T-helper 2 cell (primary cell): Measurements from ENCODE around the gene MCL1.
"Not testable (repeated sequence)": the region's sequence is repeated elsewhere in the genome, so short reads cannot be mapped to it uniquely, and the experiment has no call there.

Source experiments
- DNase-seq, 5 experiments: peaks; one replicate each; pipeline versions ENCODE4 v3.0.0 to v3.0.0-alpha.2; 2012 to 2022
- total RNA-seq, 2 donors: gene quantifications; one replicate each; lab custom pipeline; 2026; lab: John Stamatoyannopoulos, UW

The MCL1 gene
- total RNA-seq: 2,523 to 3,431 reads per million in 2 donors

GRCh38 chr1:150579110-150579944 lies at the start of gene MCL1:
Gene MCL1 (minus strand): TSS chr1:150579610. CDS start chr1:150579530, 80 bp downstream.
- DNase-seq: peak; percentile 66 to 96 (median 83)

DNA sequence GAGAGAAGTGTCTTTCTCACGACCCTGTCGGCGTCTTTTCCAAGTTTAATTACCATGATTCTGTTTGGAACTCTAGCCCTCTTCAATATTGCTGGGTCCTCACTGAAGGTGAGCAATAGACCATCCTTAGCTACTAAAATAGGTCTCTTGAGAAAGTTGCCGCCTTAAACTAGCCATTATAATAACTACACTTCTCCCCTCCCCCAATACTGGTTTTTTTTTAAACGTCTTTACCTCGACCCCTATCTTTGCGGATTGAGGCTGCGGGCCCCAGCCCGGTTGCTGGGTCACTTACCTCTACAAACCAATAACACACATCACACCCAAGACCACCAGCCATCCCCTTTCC lies 49.3 kb upstream of the MCL1 start:
- DNase-seq: no peak

GRCh38 chr1:150627826-150628410 lies 48.5 kb upstream of the MCL1 start:
- no peak for DNase-seq

DNA sequence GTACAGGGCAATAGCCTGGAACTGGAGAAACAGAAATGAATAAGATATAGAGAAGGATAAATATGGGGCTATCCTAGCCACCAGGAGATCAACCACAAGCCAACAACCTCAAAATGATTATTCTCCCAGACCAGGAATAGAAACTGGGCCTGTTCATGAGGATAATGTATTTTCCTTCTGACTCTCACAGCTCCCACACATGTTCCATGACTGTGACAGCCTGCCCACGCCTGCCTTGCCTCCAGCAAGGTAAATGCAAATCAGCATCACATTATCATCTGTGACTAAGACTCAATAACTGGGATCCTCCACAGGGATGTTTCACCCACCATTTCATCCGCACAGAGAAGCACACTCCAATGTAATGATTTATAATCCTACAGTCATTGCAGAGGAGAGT lies 46.7 kb upstream of the MCL1 start:
- peak in 1 of 5 experiments; percentile 37 for DNase-seq

GRCh38 chr1:150624546-150624945 lies 45.1 kb upstream of the MCL1 start:
- not testable (repeated sequence) for DNase-seq

DNA sequence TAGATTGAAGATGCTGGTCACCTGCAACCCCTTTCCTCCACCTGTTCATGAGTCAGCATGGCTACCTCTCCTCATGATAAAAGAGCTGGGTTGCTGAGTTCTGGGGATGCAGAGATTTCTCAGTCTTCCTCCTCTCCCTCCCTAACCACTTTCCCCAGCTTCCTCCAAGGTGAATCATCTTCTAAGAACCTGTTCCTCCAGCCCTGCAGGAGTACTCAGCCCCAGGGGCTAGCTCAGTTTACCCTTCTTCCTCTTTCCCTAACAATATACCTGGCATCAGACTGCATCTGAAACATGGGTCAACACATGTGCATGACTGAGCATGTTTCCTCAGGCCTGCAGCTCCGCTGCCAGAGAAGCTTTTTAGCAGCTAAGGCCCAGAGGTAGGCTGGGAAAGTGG lies 44.7 kb upstream of the MCL1 start:
- not testable (repeated sequence) for DNase-seq

- peak in 1 of 5 experiments; percentile 42 for DNase-seq
Observed at GRCh38 chr1:150622303-150622975, 43.0 kb upstream of the MCL1 start.

DNA sequence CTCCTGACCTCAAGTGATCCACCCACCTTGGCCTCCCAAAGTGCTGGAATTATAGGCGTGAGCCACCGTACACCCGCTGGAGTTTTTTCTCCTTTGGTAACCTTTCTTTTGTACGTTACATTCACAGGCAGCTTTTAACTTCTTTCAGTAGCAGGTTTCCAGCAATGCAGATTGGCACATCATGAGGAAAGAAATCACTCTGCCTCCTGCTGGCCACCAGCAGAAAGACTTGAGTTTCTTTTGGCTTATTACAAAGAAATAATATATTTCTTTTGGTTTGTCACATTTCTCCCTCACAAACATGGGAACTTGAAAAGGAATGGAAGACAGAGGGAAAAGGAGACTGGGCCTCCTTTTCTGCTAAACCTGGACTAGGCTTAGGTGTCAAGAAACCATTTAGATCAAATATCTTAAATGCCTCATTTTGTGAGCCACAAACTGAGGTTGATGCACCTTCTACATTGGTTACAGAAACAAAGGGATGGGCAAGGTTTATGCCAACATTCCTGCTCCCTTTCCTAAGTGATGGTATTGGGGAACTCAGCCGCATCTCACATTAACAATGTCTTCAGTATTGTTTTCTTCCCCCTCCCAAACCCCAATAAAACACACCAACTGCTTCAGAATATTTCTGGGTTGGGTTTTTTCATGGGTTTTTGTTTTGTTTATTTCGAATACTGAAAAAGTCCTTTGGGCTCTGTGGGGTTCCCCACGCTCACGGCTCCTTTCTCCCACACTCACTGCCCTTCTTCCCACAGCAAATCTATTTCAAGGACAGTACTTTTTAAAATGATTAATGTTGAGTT lies 42.3 kb upstream of the MCL1 start:
- peak in 4 of 5 experiments; percentile 31 to 77 (median 48) for DNase-seq

DNA sequence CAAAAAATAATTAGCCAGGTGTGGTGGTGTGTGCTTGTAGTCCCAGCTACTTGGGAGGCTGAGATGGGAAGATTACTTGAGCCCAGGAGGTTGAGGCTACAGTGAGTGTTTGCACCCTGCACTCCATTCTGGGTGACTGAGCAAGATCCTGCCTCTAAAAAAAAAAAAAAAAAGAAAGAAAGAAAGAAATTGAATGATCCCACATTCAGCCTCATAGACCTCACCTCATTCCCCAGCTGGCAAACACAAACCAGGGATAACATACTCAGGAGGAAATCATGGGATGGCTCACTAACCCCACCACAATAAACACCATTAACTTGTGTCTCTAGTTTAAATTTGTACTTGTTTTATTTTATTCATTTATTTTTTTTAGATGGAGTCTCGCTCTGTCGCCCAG lies 41.5 kb upstream of the MCL1 start:
- DNase-seq: no peak

DNA sequence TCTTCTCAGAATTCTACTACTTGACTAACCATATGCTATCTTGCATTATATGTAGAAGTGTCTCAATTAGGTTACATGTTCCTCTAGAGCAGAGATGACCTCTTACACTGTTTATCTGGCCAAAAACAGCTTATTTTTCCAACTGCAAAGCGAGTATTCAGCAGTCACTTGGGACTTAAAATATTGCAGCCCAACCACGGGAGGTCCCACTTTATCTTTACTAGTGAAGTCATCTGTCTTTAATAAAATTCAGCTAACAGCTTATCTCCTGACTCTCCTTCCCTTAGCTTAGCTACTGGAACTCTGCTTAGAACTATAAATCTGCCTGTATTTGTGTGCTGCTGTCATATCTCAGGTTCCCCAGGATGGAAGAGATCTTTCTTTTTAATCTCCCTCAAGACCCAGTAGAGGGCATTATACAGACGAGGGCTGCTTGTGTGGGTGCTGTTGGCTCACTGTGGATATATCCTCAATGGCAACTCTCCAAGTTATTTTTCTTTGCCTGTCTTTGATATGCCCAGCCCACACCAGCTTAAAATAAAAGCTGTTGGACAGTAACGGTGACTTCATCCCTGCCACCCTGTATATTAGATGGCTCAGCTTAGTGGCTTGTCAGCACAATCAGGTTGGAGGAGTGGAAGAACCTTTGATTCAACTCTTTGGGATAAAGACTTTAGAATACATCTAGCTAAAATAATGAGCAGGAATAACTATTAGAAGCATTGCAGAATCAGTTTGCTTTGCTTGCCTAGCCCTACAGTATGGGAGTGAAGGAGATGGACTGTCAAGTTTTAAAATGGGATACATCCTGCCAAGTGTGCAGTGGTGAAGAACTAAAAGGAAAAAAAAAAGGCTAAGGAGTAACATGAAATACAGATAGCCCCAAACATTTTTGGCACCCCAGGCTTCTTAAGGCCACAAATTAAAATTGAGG lies 40.4 kb upstream of the MCL1 start:
- DNase-seq: peak in 1 of 5 experiments; percentile 48

GRCh38 chr1:150615346-150616201 lies 36.2 kb upstream of the MCL1 start:
- DNase-seq: peak in 2 of 5 experiments; percentile 61 to 63

DNA sequence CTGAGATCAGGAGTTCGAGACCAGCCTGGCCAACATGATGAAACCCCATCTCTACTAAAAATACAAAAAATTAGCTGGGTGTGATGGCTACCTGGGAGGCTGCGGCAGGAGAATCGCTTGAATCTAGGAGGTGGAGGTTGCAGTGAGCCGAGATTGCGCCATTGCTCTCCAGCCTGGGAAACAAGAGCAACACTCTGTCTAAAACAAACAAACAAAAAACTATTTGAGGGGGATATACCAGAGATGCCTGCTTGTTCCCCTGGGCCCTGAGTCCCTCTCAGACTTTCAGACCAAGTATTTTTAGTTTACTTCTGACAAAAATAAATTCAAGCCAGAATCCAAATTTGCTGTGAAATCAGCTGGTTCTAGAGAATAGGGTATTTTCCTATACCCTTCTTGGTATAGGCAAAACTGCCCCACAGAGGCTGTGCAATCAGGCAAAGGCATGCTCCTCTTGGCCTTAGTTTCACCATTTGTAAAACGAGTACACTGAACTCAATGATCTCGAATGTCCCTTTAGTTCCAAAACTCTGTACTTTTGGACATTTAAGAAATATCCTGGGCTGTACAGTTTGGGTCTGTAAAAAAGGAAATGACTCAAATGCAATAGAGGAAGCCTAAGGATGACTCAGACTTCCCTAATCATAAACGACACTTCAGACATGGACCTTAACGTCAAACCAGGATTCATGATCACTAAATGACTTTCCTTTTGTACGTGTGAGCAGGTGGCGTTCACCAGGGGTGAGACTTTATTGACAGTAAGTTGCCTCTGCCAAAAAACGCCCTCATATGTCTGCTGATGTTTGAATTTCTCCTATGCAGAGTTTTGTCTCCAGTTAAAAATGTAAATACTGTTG lies 33.9 kb upstream of the MCL1 start:
- DNase-seq: peak in 4 of 5 experiments; percentile 24 to 82 (median 47)

GRCh38 chr1:150612014-150612345 lies 32.6 kb upstream of the MCL1 start:
- DNase-seq: no peak

GRCh38 chr1:150610576-150610975 lies 31.2 kb upstream of the MCL1 start:
- no peak for DNase-seq

DNA sequence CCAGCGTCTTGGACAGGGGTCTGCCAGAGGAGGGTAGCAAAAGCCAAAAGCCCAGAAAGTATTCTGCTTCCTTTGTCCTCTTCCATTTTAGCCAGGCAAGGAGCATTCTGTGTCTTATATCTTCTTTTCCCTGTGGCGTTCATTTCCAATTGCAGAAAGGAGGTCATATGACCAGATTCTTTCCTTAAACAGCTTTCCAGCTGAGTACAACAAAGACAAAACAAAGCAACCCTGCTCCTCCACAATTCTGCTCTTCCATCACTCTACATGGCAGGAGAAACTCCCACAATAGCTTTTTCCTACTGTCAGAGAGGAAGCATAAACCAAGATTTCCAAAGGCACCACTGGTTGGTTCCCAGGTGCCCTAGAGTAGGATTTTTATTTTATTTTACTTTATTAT lies 30.3 kb upstream of the MCL1 start:
- no peak for DNase-seq

GRCh38 chr1:150606463-150607142 lies 27.2 kb upstream of the MCL1 start:
- DNase-seq: no peak

DNA sequence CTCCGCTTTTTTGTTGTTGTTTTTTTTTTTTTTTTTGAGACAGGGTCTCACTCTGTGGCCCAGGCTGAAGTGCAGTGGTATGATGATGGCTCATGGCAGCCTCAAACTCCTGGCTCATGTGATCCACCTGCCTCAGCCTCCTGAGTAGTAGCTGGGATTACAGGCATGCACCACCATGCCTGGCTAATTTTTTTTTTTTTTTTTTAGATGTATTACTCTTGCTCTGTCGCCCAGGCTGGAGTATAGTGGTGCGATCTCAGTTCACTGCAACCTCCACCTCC lies 26.0 kb upstream of the MCL1 start:
- DNase-seq: not testable (repeated sequence)

DNA sequence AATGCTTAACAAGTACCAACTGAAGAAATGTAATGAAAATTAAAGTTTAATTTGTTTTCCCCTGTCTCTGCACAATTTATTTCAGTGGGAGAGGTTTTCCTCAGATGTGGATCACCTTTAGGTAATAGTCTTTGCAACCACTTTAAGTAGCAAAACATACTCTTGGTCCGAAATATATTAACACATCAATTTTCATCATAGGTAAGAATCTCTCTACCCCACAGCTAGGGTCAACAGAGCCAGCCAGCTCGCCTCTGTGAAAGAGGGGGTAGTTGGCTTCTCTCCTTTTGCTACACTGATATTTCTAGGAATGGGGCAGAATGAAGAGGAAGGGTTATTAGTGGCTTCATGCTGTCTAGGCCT lies 24.8 kb upstream of the MCL1 start:
- DNase-seq: no peak

DNA sequence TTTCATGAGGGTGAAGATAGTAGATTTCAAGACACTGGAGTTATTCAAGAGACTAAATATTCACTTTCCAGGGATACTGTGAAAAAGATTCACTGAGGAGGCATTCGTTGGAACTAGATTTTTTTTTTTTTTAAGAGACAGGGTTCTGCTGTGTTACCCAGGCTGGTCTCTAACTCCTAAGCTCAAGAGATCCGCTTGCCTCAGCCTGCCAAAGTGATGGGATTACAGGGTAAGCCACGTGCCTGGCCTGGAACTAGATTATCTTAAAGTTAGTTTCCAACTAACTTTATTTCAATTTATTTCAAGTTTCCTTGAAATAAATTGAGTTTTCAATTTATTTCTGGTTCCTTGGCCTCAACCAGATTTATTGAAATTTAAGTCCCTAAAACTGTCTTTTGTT lies 24.3 kb upstream of the MCL1 start:
- DNase-seq: no peak
